NCI-H1417 (cell line): ENCODE measurements around the gene FAM156B.
"Not testable (repeated sequence)": the region's sequence is repeated elsewhere in the genome, so short reads cannot be mapped to it uniquely, and the experiment has no call there.

Source experiments
- DNase-seq, 3 experiments: peaks; one replicate each; lab custom pipeline; 2025; lab: John Stamatoyannopoulos, UW

Gene FAM156B

GRCh38 chrX:52930214-52930613, 33.1 kb downstream of the FAM156B start:
- DNase-seq: not testable (repeated sequence)

- no peak for DNase-seq
These were observed 36.1 kb downstream of the FAM156B start for GRCh38 chrX:52933213-52933612.

- DNase-seq: peak in 1 of 3 experiments; percentile 72
These were observed 37.0 kb downstream of the FAM156B start for GRCh38 chrX:52933976-52934703.

GRCh38 chrX:52934704-52935469, 37.8 kb downstream of the FAM156B start:
- DNase-seq: peak; percentile 88 to 99 (median 97)

GRCh38 chrX:52935470-52935784, 38.3 kb downstream of the FAM156B start:
- DNase-seq: not testable (repeated sequence)

GRCh38 chrX:52940704-52941103, 43.6 kb downstream of the FAM156B start:
- not testable (repeated sequence) for DNase-seq

GRCh38 chrX:52941728-52942127, 44.6 kb downstream of the FAM156B start:
- not testable (repeated sequence) for DNase-seq

- not testable (repeated sequence) for DNase-seq
These were observed 48.8 kb downstream of the FAM156B start for GRCh38 chrX:52945838-52946494.

- not testable (repeated sequence) for DNase-seq
These were observed 50.4 kb downstream of the FAM156B start for GRCh38 chrX:52947501-52947900.

- DNase-seq: not testable (repeated sequence)
These were observed 51.1 kb downstream of the FAM156B start for GRCh38 chrX:52948265-52948664.

GRCh38 chrX:52949325-52949724, 52.2 kb downstream of the FAM156B start:
- DNase-seq: not testable (repeated sequence)

GRCh38 chrX:52949884-52950283, 52.8 kb downstream of the FAM156B start:
- not testable (repeated sequence) for DNase-seq
